Endothelial cell of umbilical vein (primary cell): ENCODE results near the gene SLC35B2. TPM values are rescaled to one million over a fixed set of nuclear protein-coding genes. Genes with fewer than 3 reads are reported as not detected.

Experiments used
- BruUV-seq: library from RNA; stranded (reverse); fragments of 400-500 nt; replicated peaks from 2 replicates; lab custom pipeline; 2021; lab: Mats Ljungman, UMichigan
- CTCF ChIA-PET: fragments of 300-600, 350-600 bp; sonication (Branson Sonifier 250); formaldehyde crosslinking; loops from one replicate; lab custom pipeline; 2021; ENCODE audit warnings: antibody characterized with exemption, inconsistent platforms; lab: Charles Lee
- POLR2A ChIA-PET: fragments of 300-600, 350-600 bp; sonication (Branson Sonifier 250); formaldehyde crosslinking; loops from one replicate; lab custom pipeline; 2021; ENCODE audit warnings: antibody characterized with exemption, inconsistent platforms; lab: Charles Lee
- DNase-seq: peaks from one replicate; pipeline ENCODE4 v3.0.0-alpha.2; 2011; ENCODE audit warnings: low read depth, low spot score
- FAIRE-seq: peaks from 2 replicates; lab custom pipeline; 2011; peaks lifted over from hg19 to GRCh38; lab: Jason Lieb, UNC
- H2AFZ ChIP-seq: 2 replicates; pipeline ENCODE4 v1.6.0; 2012; ENCODE audit warnings: low read depth, low read length, control low read depth, inconsistent platforms
- H3K27ac ChIP-seq: 2 replicates; pipeline ENCODE4 v1.5.1; 2011; ENCODE audit warnings: low read depth, mild to moderate bottlenecking, control low read depth, low read length, moderate library complexity; ENCODE audit not compliant: insufficient read depth
- H3K27me3 ChIP-seq, 2 experiments: 2 replicates each; pipeline versions ENCODE4 v1.6.0 to v1.6.1; 2011; ENCODE audit warnings: low read length in 2 of 2, mixed read lengths in 1 of 2; ENCODE audit not compliant: control insufficient read depth in 2 of 2, insufficient read depth in 2 of 2
- H3K36me3 ChIP-seq, 2 experiments: 2 replicates in 1 of 2; 3 replicates in 1 of 2; pipeline ENCODE4 v1.5.1; 2011; ENCODE audit warnings: low read length in 2 of 2, mild to moderate bottlenecking in 1 of 2, moderate library complexity in 1 of 2; ENCODE audit not compliant: control insufficient read depth in 2 of 2, insufficient read depth in 2 of 2; ENCODE audit errors: extremely low read depth in 1 of 2
- H3K4me1 ChIP-seq: 3 replicates; pipeline ENCODE4 v1.5.1; 2011; ENCODE audit warnings: mild to moderate bottlenecking, low read length; ENCODE audit not compliant: control insufficient read depth, insufficient read depth; ENCODE audit errors: extremely low read depth
- H3K4me2 ChIP-seq: 2 replicates; pipeline ENCODE4 v1.6.1; 2011; ENCODE audit warnings: low read length, control low read depth, mixed read lengths; ENCODE audit not compliant: insufficient read depth
- H3K4me3 ChIP-seq, 3 experiments: fragments of 200-600 bp in 1 of 3; sonication (generic), shearing (Covaris generic) in 1 of 3; replicated peaks in 1 of 3; 2 replicates each; pipeline ENCODE4 v1.5.1; 2011 to 2016; ENCODE audit warnings: control low read depth in 3 of 3, low read length in 3 of 3, mild to moderate bottlenecking in 2 of 3, inconsistent platforms in 1 of 3, low read depth in 1 of 3, moderate library complexity in 1 of 3; ENCODE audit not compliant: insufficient read depth in 1 of 3
- H3K79me2 ChIP-seq: 2 replicates; pipeline ENCODE4 v1.6.0; 2012; ENCODE audit warnings: low read length, inconsistent platforms; ENCODE audit not compliant: control insufficient read depth, insufficient read depth
- H3K9ac ChIP-seq: replicated peaks from 2 replicates; pipeline ENCODE3; 2011; ENCODE audit warnings: low read length, control low read depth; ENCODE audit not compliant: insufficient read depth; ENCODE audit errors: extremely low read depth
- H3K9me1 ChIP-seq: replicated peaks from 3 replicates; pipeline ENCODE4 v1.6.0; 2011; ENCODE audit warnings: mild to moderate bottlenecking, low read length; ENCODE audit not compliant: control insufficient read depth, insufficient read depth; ENCODE audit errors: extremely low read depth
- H3K9me3 ChIP-seq: replicated peaks from 2 replicates; pipeline ENCODE4 v1.5.1; 2012; ENCODE audit warnings: low read length, inconsistent platforms; ENCODE audit not compliant: control insufficient read depth, insufficient read depth
- H4K20me1 ChIP-seq: replicated peaks from 2 replicates; pipeline ENCODE3; 2011; ENCODE audit warnings: mild to moderate bottlenecking, low read length; ENCODE audit not compliant: control insufficient read depth, insufficient read depth; ENCODE audit errors: extremely low read depth
- CTCF ChIP-seq, 2 donors: IDR thresholded peaks; 1 replicate in 1 of 2; 2 replicates in 1 of 2; pipeline ENCODE4 v1.5.1; 2011; ENCODE audit warnings: low read length in 2 of 2, mild to moderate bottlenecking in 2 of 2, moderate library complexity in 2 of 2, control low read depth in 1 of 2, inconsistent platforms in 1 of 2, low read depth in 1 of 2; ENCODE audit not compliant: insufficient read depth in 1 of 2; ENCODE audit errors: extremely low read depth in 1 of 2
- EZH2 ChIP-seq: IDR thresholded peaks from 2 replicates; pipeline ENCODE4 v1.6.1; 2012; ENCODE audit warnings: borderline replicate concordance, low read depth, mild to moderate bottlenecking, moderate library complexity, low read length, inconsistent platforms; ENCODE audit not compliant: severe bottlenecking
- FOS ChIP-seq: IDR thresholded peaks from 2 replicates; pipeline ENCODE4 v1.6.1; 2011; ENCODE audit warnings: mild to moderate bottlenecking, low read length, moderate library complexity, borderline replicate concordance; ENCODE audit not compliant: insufficient read depth
- GATA2 ChIP-seq: IDR thresholded peaks from 2 replicates; pipeline ENCODE4 v1.7.0; 2011; ENCODE audit warnings: low read depth, mild to moderate bottlenecking, moderate library complexity, mixed read lengths, low read length; ENCODE audit not compliant: insufficient read length, insufficient read depth
- JUN ChIP-seq: IDR thresholded peaks from 2 replicates; pipeline ENCODE4 v1.6.1; 2011; ENCODE audit warnings: borderline replicate concordance, low read depth; ENCODE audit not compliant: insufficient read length, insufficient read depth
- MAX ChIP-seq: IDR thresholded peaks from 2 replicates; pipeline ENCODE4 v1.6.1; 2011; ENCODE audit not compliant: insufficient read depth, insufficient read length
- MYC ChIP-seq: IDR thresholded peaks from one replicate; pipeline ENCODE4 v1.6.1; 2011; ENCODE audit warnings: mild to moderate bottlenecking, low read depth, low read length
- POLR2A ChIP-seq: IDR thresholded peaks from 2 replicates; pipeline ENCODE4 v1.6.1; 2012; ENCODE audit warnings: low read depth, mild to moderate bottlenecking, control low read depth, low read length
- POLR2AphosphoS5 ChIP-seq: IDR thresholded peaks from 2 replicates; pipeline ENCODE4 v1.6.1; 2012; ENCODE audit warnings: low read depth, mild to moderate bottlenecking, control low read depth, low read length, moderate library complexity; ENCODE audit not compliant: insufficient read depth
- dilution Hi-C: fragments of 300-500 bp; cut with MboI; formaldehyde crosslinking; loops from one replicate; pipeline ENCODE4 v1.15.0; 2019; ENCODE audit warnings: low sequenced_read_pairs; ENCODE audit not compliant: extremely low pct_ligation_motif_present
- intact Hi-C: fragments of 100-400 bp; cut with micrococcal nuclease; formaldehyde crosslinking; loops from one replicate; pipeline ENCODE4 v1.10.0; 2022
- polyA plus RNA-seq, 4 experiments: library from polyadenylated mRNA; depleted of rRNA in 3 of 4; stranded (reverse) in 3 of 4; unstranded in 1 of 4; fragments of >200 nt; gene quantifications; 2 replicates each; pipeline versions ENCODE4 v1.2.1 to v1.2.3, GENCODE V29; 2011 to 2012; ENCODE audit warnings: missing spikeins in 1 of 4
- total RNA-seq: library from RNA; stranded (reverse); gene quantifications from 2 replicates; pipeline ENCODE4 v1.2.3, GENCODE V29; 2021

SLC35B2 gene
- total and polyA plus RNA-seq, 2 donors (not counting 3 experiments of a cell fraction or from before 2014, with no cell fraction given): 53.4 to 112 TPM

GRCh38 chr6:44284121-44284520, 26.8 kb upstream of the SLC35B2 start:
- Histone ChIP-seq H2AFZ (no peak overlapping the region), H3K27me3 (peaks cover 5 to 6% of the 10 kb centered on the region in 2 experiments), H3K36me3 (no peaks in the 10 kb centered on the region), H4K20me1 (no peaks in the 10 kb centered on the region), H3K4me3 (no peak overlapping the region), H3K79me2 (no peaks in the 10 kb centered on the region), H3K4me2 (no peak overlapping the region), H3K9me3 (no peaks in the 10 kb centered on the region), H3K4me1 (no peaks in the 10 kb centered on the region), H3K27ac (no peak overlapping the region), H3K9ac (no peak overlapping the region), H3K9me1 (no peaks in the 10 kb centered on the region)
- DNase-seq (no peak), FAIRE-seq (no peak)
- BruUV-seq: no TSS peak
- POLR2A ChIA-PET: no interaction called here
- intact Hi-C loops: no loop called here
- CTCF ChIA-PET: interaction anchor here (1.0 to 1.4 kb wide), 4 partner anchors 12 to 55 kb away, joined by 3 to 7 read pairs (median 4); no protein-coding TSS in a partner anchor
- dilution Hi-C loops: no loop called here
- no peak for TF ChIP-seq MAX
- TF ChIP-seq JUN: no peak
- no peak for TF ChIP-seq CTCF (IDR thresholded peaks at IDR 0.05; ENCODE audit: extremely low read depth in 1 of 2, insufficient read depth in 1 of 2, low read depth in 1 of 2, low read length in 2 of 2)
- TF ChIP-seq POLR2AphosphoS5: no peak
- no peak for TF ChIP-seq EZH2
- no peak for TF ChIP-seq MYC
- no peak for TF ChIP-seq FOS
- TF ChIP-seq GATA2: no peak
- no peak for TF ChIP-seq POLR2A
